Measurements from ENCODE around the gene RALGAPB. TPM values are rescaled to one million over a fixed set of nuclear protein-coding genes. Genes with fewer than 3 reads are reported as not detected.

The RALGAPB gene
- total and polyA plus RNA-seq, 2 of the 13 experiments (the other 11 are each of a cell fraction or from before 2014, with no cell fraction given), result 17.6 to 30.6 TPM

DNA sequence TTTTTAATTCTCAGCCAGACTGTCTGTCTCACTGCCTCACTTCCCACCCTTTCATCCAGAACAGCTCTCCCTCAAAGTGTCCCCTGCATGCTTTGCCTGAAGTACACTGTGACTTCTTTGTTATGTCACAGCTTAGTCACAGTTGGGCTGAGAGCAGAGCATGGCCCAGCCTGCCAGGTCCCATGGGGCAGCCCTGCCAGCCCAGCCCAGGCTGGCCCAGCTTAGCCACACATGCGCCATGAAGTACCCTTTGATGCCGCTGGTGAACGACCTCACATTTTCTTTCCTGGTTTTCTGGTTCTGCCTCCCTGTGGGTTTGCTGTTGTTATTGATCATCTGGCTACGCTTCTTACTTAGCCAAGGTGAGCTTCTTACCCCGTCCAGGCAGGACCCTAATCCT, 108.4 kb downstream of the RALGAPB start, which contains the start of gene ADIG (continued):
- peak; percentile 85; the same call in 1 of the 2 replicates for TF ChIP-seq HNRNPL (IDR thresholded peaks at IDR 0.05; ENCODE audit: low read depth, low read length)
- no peak for TF ChIP-seq TBX3 (IDR thresholded peaks at IDR 0.05; ENCODE audit: borderline replicate concordance)
- TF ChIP-seq, protein P1, sequence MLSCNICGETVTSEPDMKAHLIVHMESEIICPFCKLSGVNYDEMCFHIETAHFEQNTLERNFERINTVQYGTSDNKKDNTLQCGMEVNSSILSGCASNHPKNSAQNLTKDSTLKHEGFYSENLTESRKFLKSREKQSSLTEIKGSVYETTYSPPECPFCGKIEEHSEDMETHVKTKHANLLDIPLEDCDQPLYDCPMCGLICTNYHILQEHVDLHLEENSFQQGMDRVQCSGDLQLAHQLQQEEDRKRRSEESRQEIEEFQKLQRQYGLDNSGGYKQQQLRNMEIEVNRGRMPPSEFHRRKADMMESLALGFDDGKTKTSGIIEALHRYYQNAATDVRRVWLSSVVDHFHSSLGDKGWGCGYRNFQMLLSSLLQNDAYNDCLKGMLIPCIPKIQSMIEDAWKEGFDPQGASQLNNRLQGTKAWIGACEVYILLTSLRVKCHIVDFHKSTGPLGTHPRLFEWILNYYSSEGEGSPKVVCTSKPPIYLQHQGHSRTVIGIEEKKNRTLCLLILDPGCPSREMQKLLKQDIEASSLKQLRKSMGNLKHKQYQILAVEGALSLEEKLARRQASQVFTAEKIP (CRISPR knock-in tag; IDR thresholded peaks at IDR 0.05; ENCODE audit: borderline replicate concordance), result no peak
- TF ChIP-seq CREB1 (IDR thresholded peaks at IDR 0.05), result 0 out of 2 replicates have a peak, but pooled peaks have one; percentile 12
- TF ChIP-seq CREB1 (CRISPR knock-in tag; IDR thresholded peaks at IDR 0.05), result no peak
- no peak for TF ChIP-seq ASH2L (IDR thresholded peaks at IDR 0.05; ENCODE audit: insufficient read length, low read depth, low read length)
- TF ChIP-seq MIER2 (CRISPR knock-in tag; IDR thresholded peaks at IDR 0.05), result no peak
- no peak for TF ChIP-seq ZSCAN21 (CRISPR knock-in tag; IDR thresholded peaks at IDR 0.05; ENCODE audit: borderline replicate concordance)
- no peak for TF ChIP-seq GLI4 (CRISPR knock-in tag; IDR thresholded peaks at IDR 0.05; ENCODE audit: borderline replicate concordance)
- TF ChIP-seq ZMYM2 (CRISPR knock-in tag; IDR thresholded peaks at IDR 0.05), result no peak
- peak; percentile 41; the same call in 1 of the 2 replicates for TF ChIP-seq RXRA (CRISPR knock-in tag; IDR thresholded peaks at IDR 0.05)
- TF ChIP-seq ZNF225 (CRISPR knock-in tag; IDR thresholded peaks at IDR 0.05), result no peak
- no peak for TF ChIP-seq ZFY (CRISPR knock-in tag; IDR thresholded peaks at IDR 0.05)
- TF ChIP-seq ZEB1 (IDR thresholded peaks at IDR 0.05; ENCODE audit: insufficient replicate concordance, low read depth), result no peak
- 0 out of 2 replicates have a peak, but pooled peaks have one; percentile 46 for TF ChIP-seq ZNF121 (CRISPR knock-in tag; IDR thresholded peaks at IDR 0.05)
- TF ChIP-seq HNF4G (IDR thresholded peaks at IDR 0.05; ENCODE audit: borderline replicate concordance, low read depth, low read length), result no peak
- TF ChIP-seq HNF4G (CRISPR knock-in tag; IDR thresholded peaks at IDR 0.05; ENCODE audit: borderline replicate concordance, low read depth), result no peak
- no peak for TF ChIP-seq ISL2 (CRISPR knock-in tag; IDR thresholded peaks at IDR 0.05)
- no peak for TF ChIP-seq MBD4 (IDR thresholded peaks at IDR 0.05; ENCODE audit: borderline replicate concordance, low read length)
- TF ChIP-seq STAT5B (CRISPR knock-in tag; IDR thresholded peaks at IDR 0.05), result no peak
- TF ChIP-seq TOPORS (CRISPR knock-in tag; IDR thresholded peaks at IDR 0.05), result no peak
- TF ChIP-seq TRIM24 (CRISPR knock-in tag; IDR thresholded peaks at IDR 0.05), result no peak
- no peak for TF ChIP-seq KDM5B (CRISPR knock-in tag; IDR thresholded peaks at IDR 0.05; ENCODE audit: borderline replicate concordance)
- TF ChIP-seq, protein P2, sequence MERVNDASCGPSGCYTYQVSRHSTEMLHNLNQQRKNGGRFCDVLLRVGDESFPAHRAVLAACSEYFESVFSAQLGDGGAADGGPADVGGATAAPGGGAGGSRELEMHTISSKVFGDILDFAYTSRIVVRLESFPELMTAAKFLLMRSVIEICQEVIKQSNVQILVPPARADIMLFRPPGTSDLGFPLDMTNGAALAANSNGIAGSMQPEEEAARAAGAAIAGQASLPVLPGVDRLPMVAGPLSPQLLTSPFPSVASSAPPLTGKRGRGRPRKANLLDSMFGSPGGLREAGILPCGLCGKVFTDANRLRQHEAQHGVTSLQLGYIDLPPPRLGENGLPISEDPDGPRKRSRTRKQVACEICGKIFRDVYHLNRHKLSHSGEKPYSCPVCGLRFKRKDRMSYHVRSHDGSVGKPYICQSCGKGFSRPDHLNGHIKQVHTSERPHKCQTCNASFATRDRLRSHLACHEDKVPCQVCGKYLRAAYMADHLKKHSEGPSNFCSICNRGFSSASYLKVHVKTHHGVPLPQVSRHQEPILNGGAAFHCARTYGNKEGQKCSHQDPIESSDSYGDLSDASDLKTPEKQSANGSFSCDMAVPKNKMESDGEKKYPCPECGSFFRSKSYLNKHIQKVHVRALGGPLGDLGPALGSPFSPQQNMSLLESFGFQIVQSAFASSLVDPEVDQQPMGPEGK (CRISPR knock-in tag; IDR thresholded peaks at IDR 0.05), result no peak
- TF ChIP-seq, protein P3, sequence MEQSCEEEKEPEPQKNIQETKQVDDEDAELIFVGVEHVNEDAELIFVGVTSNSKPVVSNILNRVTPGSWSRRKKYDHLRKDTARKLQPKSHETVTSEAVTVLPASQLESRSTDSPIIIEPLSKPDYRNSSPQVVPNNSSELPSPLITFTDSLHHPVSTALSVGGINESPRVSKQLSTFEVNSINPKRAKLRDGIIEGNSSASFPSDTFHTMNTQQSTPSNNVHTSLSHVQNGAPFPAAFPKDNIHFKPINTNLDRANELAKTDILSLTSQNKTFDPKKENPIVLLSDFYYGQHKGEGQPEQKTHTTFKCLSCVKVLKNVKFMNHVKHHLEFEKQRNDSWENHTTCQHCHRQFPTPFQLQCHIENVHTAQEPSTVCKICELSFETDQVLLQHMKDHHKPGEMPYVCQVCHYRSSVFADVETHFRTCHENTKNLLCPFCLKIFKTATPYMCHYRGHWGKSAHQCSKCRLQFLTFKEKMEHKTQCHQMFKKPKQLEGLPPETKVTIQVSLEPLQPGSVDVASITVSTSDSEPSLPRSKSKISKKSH (CRISPR knock-in tag; IDR thresholded peaks at IDR 0.05; ENCODE audit: borderline replicate concordance), result no peak
- no peak for TF ChIP-seq ZBTB26 (CRISPR knock-in tag; IDR thresholded peaks at IDR 0.05; ENCODE audit: borderline replicate concordance)
- TF ChIP-seq ZNF292 (CRISPR knock-in tag; IDR thresholded peaks at IDR 0.05; ENCODE audit: borderline replicate concordance, low read depth), result no peak
